Breast epithelium (tissue), 3 donors: ENCODE data around the gene PCP4L1.

ENCODE experiments used
- CTCF ChIP-seq, 3 donors: fragments of 450-650 bp; IDR thresholded peaks; one replicate each; pipeline ENCODE4 v1.5.1; 2016 to 2017; ENCODE audit warnings: antibody characterized with exemption in 3 of 3, mild to moderate bottlenecking in 3 of 3, moderate library complexity in 3 of 3
- POLR2A ChIP-seq: fragments of 450-650 bp; IDR thresholded peaks from one replicate; pipeline ENCODE4 v1.6.1; 2016; ENCODE audit warnings: antibody characterized with exemption, mild to moderate bottlenecking, moderate library complexity
- POLR2AphosphoS5 ChIP-seq, 3 donors: sonication (generic); formaldehyde crosslinking; IDR thresholded peaks; one replicate each; pipeline ENCODE4 v1.6.1; 2017; ENCODE audit warnings: antibody characterized with exemption in 3 of 3

- TF ChIP-seq POLR2A (no peak), CTCF (IDR thresholded peaks at IDR 0.05) (no peak), POLR2AphosphoS5 (IDR thresholded peaks at IDR 0.05) (no peak)
Observed at GRCh38 chr1:161299347-161299746, 40.8 kb downstream of the PCP4L1 start.
